LNCAP (cell line): ENCODE results near the gene MAGI1.

ENCODE experiments used
- TF ChIP-seq, protein P1 (sequence below): fragments of 450-650 bp; IDR thresholded peaks from 2 replicates; pipeline ENCODE4 v1.5.1; 2017; ENCODE audit warnings: mild to moderate bottlenecking

The MAGI1 gene

DNA sequence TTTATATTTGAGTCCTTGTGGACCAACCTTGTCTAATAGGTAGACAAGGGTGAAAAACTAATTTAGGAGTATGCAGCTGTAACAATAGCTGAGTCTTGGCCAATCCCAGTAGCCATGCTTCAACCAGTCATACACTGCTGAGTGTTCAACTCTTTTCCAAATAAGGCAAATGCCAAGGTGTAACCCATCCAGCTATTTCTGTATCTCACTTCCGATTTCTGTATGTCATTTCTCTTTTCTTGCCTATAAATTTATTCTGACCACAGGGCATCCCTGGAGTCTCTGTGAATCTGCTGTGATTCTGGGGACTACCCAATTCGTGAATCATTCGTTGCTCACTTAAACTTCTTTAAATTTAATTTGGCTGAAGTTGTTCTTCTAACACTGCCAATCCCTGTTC, 93.2 kb downstream of the MAGI1 start:
- TF ChIP-seq, protein P1, sequence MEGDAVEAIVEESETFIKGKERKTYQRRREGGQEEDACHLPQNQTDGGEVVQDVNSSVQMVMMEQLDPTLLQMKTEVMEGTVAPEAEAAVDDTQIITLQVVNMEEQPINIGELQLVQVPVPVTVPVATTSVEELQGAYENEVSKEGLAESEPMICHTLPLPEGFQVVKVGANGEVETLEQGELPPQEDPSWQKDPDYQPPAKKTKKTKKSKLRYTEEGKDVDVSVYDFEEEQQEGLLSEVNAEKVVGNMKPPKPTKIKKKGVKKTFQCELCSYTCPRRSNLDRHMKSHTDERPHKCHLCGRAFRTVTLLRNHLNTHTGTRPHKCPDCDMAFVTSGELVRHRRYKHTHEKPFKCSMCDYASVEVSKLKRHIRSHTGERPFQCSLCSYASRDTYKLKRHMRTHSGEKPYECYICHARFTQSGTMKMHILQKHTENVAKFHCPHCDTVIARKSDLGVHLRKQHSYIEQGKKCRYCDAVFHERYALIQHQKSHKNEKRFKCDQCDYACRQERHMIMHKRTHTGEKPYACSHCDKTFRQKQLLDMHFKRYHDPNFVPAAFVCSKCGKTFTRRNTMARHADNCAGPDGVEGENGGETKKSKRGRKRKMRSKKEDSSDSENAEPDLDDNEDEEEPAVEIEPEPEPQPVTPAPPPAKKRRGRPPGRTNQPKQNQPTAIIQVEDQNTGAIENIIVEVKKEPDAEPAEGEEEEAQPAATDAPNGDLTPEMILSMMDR, result no peak

DNA sequence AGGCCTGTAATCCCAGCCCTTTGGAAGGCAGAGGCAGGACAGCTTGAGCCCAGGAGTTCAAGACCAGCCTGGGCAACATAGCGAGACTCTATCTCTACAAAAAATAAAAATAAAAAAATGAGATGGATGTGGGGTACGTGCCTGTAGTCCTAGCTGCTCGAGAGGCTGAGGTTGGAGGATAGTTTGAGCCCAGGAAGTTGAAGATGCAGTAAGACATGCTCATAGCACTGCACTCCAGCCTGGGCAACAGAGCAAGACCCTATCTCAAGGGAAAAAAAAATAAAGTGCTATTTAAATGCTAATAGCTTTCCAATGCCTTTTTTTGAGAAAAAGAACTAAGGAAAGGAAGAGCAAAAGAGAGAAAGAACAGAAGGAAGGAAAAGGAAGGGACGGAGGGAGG, 94.5 kb downstream of the MAGI1 start:
- TF ChIP-seq, protein P1, result no peak

- TF ChIP-seq, protein P1, result no peak
These were observed 98.9 kb downstream of the MAGI1 start for GRCh38 chr3:65939801-65940246.

- TF ChIP-seq, protein P1, result no peak
These were observed 99.5 kb downstream of the MAGI1 start for GRCh38 chr3:65939184-65939583.

DNA sequence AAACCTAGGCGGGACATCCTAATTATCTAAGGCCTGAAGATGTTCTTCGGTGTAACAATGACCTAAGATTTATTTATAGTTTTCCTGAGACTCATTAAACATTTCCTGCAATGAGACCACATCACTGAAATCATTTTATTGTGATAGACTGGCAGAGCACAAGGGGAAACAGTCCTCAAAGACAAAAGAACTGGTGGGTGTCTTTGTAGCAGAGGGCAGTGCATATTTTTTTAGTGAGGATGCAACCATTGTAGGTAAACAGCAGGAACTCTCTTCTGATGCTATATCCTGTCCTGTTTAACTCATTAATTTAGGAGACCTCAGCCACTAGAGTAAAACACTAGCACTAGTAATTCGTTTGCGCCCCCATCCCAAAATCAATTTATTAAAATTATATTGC, 100.0 kb downstream of the MAGI1 start:
- TF ChIP-seq, protein P1, result no peak

DNA sequence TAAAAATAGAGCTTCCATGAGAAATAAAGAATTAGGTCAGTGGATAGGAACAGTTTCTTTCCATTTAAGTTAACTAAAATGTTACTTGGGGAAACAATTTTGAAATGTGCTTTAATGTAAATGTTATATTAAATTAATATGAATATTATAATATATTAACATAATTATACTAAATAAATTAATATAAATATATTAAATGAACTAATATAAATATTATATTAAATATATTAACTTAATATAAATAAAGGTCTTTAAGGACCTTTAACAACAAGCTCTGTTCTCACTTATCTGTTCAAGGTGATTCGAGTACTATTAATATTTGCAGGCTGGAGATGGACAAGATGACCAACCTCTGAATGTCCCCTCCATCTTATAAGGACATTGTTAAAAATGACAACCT, 100.6 kb downstream of the MAGI1 start:
- TF ChIP-seq, protein P1, result no peak

GRCh38 chr3:65936908-65937638, 101.6 kb downstream of the MAGI1 start:
- TF ChIP-seq, protein P1, result no peak

- TF ChIP-seq, protein P1, result no peak
These were observed 103.0 kb downstream of the MAGI1 start for GRCh38 chr3:65935724-65936123.
